Globus pallidus (tissue), 1 donor: ENCODE results near the gene CCNG2.

ENCODE experiments used
- DNase-seq: peaks from one replicate; pipeline ENCODE4 v3.0.0-alpha.2; 2015; ENCODE audit warnings: low spot score

CCNG2 gene

DNA sequence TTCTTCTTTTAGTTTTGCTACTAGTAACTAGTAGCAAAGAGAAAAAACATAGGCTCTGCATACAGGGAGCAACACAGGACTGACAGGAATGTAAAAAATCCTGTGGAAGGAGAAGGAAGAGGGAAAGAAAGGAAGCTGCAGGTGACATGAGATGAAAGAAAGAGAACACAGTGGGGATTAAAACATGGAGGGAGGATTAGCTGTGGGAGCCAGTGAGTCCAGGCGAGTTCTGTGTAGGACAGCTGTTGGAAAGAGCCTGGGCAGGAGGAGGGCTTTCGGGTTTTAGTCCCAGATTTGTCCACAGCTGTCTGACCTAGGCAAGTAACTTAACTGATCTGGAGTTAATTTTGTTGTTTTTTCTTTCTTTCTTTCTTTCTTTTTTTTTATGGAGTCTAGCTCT lies 21.6 kb downstream of the CCNG2 start:
- DNase-seq, result no peak

DNA sequence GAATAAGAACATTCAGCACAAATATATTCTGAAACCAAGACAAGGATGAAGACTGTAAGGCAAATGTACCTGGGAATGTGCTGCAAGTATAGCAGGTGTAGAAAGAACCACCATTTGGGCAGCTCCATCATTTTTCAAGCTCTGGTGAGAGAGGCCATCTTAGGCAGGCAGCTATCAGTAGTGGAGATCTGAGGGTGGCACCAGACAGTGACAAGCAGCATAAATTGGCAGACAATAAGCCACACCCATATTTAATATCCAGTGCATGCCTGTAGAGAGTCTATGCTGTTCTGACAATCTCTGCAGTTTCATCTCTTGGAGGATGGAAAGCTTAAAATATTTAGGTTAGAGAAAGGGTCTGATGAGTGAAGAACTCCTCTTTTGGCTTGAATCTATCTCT lies 22.5 kb downstream of the CCNG2 start:
- no peak for DNase-seq

DNA sequence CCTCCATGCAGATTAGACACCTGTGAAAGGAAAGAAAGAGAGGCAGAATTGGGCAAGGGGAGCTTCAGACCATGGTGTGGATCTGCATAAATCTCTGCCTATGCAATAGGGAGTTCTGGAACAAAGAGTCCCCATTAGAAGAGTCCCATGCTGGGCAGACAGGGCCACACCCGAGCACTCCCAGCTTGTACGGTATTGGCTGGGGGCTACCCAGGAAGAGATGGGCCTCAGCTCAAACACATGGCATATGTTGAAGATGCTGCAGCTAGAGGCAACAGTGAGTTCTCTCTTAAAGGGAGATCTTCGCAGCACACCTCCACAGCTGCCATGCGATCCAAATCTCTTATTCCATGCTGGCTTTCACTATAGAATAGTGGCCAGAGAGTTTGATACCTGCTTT lies 24.7 kb downstream of the CCNG2 start:
- DNase-seq, result no peak

DNA sequence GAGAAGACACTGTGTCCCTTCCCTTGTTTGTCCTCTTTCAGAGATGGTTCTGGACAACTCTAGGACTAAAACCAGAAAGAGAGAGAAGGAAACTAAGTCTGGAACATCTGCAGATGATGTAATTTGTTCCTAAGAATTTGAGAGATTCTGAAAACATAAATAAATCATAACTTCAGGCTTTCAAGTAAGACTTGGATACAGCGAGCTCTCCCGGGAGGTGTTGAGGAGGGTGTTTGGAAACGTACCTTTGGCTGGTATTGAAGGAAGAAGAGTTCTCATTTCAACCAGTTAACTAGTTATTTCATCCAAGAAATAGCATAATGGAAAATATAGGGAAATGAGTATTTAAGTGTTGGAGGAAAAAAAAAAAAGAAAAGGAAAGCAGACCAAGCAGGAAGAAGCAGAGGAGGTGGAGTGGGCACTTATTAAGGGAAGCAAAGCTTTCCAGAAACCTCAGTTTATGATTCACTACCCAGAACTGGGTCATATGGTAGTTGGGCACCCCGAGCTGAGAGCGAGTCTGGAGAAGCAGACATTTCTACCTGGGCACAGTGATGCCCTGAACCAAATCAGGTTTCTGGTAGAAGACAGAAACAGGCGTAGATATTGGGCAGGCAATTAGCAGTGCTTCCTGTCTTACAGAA lies 26.9 kb downstream of the CCNG2 start:
- DNase-seq, result no peak

DNA sequence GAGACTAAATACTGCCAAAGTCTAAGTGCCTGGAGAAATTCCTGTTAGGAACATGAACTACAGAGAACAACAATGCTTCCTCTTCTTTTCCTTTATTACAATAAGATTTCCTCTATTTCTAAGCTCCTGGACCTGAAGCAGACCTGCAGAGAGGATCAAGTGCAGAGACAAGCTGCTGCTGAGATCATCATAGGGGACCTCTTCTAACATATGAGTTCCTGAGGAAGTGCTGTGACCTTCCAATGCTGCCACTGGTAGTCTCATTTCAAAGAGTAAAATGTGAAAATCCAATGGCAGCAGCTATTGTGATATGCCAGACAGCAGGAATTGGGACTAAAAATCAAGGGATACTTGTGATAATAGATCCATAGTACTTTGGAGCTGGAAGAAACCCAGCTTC lies 28.0 kb downstream of the CCNG2 start:
- no peak for DNase-seq

DNA sequence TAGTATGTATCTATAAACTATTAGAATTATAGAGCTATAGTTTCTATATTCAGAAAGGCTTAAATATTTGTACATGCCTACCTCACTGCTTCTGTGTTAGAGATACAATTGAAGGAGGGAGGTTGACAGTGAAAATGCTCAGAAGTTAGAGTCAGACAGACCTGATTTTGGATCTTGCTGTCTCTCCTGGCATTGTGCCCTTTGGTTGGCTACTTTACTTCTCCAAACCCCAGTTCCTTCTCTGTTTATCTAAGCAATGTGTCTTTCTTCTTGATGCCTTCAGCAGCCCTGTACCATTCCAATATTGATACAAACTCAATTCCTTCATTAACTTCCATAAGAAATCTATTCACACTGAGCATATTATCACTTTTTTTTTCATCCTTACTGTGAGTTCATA lies 28.7 kb downstream of the CCNG2 start:
- no peak for DNase-seq

DNA sequence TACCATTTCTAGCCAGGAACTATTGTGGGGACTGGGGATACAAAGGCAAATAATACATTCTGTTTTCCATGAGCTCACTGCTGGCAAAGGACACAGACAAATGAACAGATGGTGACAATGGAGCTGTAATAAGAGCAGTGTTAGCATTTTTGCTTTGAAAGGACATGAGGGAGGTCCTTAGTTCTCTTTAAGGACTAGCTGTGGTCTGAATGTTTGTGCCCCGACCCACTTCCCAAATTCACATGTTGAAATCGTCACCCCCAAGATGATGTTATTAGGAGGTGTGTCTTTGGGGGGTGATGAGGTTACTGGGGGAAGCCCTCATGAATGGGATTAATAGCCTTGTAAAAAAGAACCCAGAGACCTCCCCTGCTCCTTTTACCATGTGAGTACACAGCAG lies 30.3 kb downstream of the CCNG2 start:
- no peak for DNase-seq

DNA sequence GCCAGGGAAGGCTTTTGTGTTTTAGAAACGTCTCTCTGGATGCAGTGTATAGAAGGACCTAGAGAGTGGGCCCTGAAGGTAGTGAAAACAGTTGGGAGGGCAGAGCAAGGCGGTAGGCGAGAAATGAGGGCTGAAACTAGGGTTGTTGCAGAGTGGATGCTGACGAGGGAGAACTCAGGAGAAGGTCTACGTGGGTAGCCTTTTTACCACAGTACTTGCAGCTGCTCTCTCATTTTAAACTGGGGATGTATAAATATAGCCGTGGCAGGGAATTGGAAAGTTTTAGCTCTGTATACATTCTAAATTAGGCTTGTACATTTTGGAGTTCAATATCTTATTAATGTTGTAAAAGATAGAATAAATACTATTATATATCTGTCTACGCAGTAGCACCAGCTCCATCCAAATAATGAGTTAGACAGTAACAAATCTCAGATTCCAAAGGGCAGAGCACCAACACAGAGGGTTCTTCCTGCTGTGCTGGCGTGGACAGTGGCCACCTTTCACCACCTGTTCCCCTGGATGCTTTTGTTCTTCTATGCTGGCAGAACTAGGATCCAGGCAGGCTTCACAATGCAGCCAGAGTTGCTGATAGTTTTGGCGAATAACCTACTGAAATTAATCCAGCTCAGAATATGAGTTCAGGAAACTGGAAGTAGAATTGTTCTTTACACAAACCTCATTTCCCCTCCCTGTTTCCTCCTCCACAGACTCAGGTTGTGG lies 31.7 kb downstream of the CCNG2 start:
- DNase-seq, result no peak

DNA sequence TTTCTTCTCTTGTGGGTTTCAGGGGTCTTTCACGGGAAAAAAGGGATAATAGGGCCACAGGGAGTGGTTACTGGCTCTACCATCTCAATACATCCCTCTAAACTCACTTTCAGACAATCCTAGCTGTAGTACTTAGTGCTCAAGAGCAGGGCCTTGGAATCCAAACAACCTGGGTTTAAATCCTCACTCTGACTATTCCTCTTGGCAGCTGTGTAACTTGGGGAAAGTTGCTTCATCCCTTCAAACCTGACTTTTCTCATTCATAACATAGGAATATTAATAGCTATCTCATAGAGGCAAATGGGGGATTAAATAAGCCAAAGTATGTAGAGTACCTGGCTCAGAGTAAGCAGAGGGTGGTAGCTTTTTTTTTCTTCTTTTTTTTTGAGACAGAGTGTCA lies 32.4 kb downstream of the CCNG2 start:
- no peak for DNase-seq

DNA sequence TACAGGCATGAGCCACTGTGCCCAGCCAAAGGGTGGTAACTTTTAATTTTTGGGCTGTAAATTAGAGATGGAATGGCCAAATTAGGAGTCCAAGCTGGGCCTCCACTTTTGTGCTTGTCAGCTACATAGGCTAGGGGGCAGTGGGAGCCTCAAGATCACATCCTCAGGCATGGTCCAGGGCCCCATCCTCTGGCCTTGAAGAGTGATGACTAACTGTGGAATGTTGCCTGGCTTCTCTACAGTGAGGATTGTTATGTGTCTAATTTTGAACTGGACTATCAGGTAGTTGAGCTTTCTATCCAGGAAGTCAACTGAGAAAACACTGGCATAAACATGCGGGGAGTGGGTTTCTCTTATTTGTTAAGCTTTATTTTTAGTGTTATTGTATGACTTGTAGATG lies 33.0 kb downstream of the CCNG2 start:
- no peak for DNase-seq

DNA sequence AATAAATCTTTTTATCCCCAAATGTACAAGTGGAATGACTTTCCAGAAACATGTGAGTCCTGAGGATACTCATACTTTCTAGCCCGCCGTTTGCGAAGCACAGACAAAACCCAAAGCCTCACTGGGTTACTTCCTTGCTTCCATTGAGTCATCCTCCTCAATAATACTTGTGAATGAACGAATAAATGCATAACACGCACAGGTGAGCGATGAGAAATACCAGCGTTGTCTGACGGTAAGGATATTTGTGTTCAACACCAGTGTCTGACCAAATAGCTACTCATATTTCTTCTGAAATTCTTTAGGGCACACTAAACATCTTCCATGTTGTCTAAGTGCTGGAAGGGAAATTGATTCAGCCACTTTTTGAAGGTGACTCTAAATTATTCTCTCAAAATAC lies 36.0 kb downstream of the CCNG2 start:
- no peak for DNase-seq

DNA sequence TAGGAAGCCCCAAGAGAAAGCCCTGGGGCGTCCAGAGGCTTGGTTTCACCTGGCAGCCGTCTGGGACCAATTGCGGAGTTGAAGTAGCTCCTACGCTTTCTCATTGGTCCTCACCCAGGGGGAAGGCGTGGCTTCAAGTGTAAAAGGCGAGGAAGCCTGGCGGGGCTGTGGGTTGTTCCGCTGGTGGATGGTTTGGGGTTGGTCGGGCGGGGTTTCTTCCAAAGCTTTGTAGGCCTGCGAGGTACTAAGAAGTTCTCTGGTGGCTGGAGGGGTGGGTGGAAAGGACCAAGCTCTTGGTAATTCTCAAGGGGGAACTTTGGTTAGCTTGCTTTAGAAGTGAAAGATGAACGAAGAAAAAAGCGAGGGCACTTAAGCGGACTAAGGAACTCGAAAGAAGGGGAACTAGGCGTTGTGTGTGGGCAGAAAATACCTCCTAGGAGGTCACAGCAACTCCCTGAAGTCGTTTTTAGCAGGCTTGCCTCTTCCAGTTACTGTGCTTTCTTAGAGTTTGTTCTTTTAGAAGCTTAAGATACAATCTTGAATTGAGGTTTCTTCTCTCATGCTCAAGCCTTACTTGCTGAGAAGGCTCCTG lies 36.6 kb downstream of the CCNG2 start:
- DNase-seq, result peak; percentile 48

DNA sequence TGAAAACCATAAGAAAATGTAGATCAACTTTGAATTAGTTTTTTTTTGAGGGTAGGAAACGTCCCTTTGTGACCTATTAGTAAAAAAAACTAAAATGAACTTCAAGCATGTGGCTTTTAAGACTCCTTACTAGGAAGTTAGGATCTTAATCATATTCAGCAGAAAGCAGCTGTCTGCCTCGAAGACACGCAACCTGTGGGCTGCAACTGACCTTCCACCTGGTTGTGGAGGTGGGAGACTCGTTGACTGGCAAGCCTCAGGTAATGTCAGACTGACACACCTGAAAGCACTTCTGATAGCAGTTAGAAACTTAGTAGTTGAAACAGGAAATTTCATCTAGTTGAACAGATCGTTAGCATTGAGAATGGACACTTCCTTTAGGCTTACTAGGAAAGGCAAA lies 37.4 kb downstream of the CCNG2 start:
- no peak for DNase-seq

DNA sequence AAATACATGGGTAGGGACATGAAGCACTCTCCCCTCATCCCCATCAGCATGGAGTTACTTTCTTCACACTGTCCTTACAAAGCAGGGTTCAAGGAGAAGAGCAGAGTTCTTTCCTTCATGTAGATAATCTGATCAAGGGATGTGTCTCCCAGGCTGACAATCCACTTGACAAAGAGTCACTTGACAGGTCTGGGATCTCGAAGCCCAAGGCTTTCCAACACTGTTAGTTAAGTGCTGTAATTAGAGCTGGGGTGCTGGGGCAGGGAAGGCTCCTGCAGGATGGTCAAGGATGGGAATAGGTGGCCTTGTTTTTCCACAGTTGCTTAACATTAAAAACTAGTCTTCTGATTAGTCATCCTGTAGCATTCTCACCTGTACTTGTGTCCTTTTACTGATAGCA lies 38.0 kb downstream of the CCNG2 start:
- DNase-seq, result no peak

DNA sequence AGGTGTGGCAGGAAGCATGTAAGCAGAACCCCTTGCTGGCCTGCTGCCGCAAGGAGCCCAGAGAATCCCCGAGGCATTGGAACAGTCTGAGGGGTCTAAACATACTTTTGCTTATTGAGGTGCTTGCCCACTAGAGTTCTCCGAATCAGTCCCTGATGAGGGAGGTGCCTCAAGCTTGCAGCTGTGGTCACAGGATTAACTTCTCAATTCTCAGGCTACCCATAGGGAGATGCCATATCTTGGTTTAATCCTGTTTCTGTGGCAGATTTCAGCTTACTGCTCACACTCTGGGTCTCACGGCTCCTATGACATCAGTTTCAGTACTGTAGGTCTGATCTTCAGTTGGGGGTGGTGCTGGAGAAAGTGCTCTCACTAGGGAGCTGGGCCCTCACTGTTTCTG lies 39.9 kb downstream of the CCNG2 start:
- no peak for DNase-seq

DNA sequence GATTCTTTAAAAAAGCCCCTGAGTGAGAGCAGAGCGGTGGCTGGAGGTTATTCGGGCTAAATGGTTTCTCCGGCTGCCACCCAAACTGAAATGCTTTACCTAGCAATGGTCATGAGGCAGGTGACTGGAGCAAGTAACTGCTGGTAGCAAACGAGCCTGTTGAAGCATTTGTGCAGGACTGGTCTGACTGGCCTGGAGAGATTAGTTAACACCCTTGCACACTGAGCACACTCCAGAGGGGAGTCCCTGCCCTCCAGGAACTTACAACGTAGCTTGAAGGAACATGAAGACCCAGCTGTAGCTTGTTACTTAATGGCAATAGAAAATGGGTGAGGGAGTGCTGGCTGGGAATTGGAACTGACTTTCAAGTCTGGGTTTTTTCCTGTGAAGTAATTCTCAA lies 40.4 kb downstream of the CCNG2 start:
- no peak for DNase-seq

DNA sequence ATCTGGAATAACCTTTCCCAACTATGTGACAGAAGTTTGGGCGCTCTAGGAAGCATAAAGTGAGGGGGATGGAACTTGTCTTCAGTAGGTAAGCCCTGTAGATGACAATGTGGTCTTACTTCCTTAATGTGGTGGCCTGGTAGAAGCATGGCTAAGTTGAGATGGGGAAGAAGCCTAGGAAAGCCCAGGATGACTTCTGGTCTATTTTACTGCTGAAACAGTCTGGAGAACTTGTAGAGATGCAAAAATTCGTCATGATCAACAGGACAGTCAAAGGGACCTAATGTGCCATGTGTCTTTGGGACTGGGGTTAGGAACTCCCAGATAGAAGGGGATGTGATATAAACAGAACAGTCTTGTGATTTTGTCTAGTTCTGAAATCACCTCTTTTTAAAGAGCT lies 40.8 kb downstream of the CCNG2 start:
- no peak for DNase-seq

DNA sequence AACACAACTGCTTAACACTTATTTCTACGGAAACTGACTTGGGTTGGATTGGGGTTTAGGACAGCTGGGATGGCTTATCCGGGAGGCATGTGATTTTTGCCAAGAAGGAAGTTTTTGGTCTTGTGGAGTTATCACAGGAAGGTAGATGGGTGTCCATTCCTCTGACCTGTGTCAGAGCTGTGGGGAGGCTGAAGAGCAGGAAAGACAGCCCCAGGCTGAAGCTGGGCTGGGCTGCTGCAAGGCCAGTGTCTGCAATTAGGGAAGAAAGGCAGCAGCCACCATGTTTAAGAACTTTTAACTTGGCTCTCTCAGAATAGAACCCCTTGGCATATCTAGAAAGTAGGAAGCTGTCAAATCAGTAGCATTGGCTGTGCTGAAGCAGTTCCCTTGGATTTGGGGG lies 42.3 kb downstream of the CCNG2 start:
- no peak for DNase-seq

DNA sequence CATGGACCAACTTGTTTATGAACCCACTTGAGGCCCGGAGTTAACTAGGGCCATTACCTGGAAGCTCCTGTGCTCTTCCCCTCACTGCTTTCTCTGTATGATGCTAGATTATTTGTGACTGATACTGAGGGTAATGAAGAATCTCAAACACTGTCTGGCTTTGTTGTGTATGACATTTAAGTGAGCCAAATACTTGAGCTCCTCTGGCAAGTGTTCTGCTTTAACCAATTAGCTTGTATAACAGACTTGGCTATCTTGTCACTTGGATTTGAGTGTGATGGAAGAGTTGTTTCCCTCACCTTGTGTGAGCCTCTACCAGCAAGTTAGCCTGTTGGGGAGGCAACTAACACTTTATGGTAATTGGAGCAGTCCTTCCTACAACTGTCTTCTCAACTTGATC lies 42.7 kb downstream of the CCNG2 start:
- no peak for DNase-seq

DNA sequence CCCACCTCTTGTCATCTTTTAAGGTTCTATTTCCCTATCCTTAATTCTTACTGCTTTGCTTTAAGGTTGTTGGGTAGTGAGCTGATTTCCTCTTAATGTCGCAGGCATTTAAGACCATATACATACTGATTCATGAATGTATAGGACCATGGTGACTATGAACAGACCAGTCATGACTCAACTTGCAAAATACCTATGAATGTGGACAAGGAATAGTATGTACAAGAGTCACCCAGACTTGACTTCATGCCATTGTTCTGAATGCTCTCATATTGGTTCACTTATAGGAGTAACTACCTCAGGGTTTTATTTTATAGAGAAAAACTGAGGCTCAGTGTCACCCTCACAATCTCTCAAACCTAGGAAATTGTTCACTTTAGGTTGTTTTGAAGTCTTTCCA lies 44.3 kb downstream of the CCNG2 start:
- no peak for DNase-seq

DNA sequence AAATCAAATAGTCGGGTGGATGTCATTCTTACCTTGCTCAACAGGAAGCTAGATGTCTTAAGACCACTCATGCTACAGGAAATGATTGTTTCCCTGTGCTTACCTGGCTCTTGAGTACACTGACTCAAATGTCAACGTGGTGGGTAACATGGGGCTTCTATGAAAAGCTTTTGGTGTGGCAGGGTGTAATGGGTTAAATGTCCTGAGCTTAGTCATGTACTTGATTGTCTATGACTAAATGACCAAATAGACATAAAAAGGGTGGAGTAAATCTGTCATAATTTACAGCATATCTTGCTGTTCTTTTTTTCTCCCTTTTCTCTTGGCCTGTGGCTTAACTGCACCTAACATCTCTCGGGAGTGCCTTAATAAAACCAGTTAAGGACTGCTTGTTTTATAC lies 44.9 kb downstream of the CCNG2 start:
- no peak for DNase-seq

DNA sequence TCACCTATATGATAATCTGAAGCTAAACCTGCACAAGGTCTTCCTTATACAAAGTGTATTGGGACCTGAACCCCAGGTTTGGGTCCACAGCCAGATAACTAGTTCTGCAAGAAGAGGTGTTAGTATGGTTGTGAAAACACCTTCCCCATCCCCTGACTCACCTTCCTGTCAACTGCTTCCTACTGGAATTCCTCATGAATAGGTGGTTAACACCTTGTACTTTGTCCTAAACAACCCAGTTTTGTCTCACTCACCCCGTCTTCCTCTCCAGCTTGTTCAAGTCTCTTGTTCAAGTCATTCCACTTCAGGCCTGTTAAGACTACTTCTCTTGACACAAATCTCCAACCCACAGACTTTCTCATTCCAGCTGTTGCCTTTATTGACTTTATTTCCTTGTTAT lies 45.5 kb downstream of the CCNG2 start:
- DNase-seq, result no peak

DNA sequence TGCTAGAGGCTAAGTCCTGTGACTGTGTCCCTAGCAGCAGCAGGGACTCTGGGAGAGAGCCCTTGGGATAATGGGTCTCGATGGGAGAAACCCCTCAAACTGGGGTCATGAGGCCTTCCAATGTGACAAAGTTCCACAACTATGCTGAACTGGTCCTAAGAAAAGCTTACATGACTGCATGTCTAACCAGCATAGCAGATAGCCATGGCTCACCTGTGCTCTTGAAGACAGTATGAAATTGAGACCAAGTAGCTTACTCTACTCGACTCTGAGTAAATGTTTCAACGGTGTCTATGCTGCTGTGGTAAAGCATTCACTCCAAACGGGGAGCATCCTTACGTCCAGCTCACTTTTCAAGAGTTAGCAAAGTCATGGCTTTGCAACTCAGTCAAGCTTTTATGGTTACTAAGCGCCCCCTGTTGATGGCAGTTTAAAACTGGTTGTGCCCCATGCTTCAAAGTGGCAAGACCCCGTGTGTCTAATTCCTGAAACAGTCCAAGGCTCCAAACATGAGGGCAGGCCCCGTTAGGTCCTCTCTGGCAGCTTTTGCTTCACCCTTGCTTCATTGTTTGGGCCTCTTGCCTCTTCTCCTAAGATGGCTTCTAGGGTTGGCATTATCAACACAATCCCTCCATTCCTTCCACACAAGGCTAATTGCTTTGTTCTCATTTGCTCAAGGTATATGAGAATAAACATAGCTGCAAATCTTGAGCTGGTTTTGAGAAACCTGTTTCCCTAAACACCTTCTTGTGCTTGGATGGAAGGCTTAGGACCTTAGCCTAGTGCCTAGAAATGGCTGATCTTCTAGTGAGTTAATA lies 46.6 kb downstream of the CCNG2 start:
- DNase-seq, result peak; percentile 64
